ENCODE data around the gene TNFAIP2. TPM values are rescaled to one million over a fixed set of nuclear protein-coding genes. Genes with fewer than 3 reads are reported as not detected.
"Not testable (repeated sequence)": the region's sequence is repeated elsewhere in the genome, so short reads cannot be mapped to it uniquely, and the experiment has no call there.

TNFAIP2 gene
- total RNA-seq, 1 donor from 2014 or later, result 5.3 TPM

DNA sequence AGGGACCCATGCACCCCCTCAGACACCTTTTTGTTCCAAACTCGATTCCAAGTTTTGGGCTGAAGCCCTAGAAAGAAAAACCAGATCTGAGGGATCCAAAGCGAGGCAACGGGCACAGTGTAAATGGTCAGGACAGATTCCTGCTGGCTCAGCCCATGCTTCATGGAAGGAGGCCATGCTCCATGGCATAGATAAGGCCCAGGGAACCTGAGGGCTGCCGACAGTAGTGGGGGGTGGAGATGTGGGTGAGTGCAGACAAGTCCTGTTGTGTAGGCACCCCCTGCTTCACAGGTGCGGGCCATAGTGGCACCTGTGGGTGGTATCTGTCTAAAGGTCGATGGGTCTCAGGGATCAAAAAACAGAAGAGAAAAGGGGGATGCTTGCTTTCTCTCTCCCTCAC, 42.1 kb downstream of the TNFAIP2 start:
- no peak overlapping the region for H3K4me3 ChIP-seq (ENCODE audit: low read depth, low read length)
- TF ChIP-seq, protein P1, sequence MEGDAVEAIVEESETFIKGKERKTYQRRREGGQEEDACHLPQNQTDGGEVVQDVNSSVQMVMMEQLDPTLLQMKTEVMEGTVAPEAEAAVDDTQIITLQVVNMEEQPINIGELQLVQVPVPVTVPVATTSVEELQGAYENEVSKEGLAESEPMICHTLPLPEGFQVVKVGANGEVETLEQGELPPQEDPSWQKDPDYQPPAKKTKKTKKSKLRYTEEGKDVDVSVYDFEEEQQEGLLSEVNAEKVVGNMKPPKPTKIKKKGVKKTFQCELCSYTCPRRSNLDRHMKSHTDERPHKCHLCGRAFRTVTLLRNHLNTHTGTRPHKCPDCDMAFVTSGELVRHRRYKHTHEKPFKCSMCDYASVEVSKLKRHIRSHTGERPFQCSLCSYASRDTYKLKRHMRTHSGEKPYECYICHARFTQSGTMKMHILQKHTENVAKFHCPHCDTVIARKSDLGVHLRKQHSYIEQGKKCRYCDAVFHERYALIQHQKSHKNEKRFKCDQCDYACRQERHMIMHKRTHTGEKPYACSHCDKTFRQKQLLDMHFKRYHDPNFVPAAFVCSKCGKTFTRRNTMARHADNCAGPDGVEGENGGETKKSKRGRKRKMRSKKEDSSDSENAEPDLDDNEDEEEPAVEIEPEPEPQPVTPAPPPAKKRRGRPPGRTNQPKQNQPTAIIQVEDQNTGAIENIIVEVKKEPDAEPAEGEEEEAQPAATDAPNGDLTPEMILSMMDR (IDR thresholded peaks at IDR 0.05; ENCODE audit: insufficient read depth, low read length, severe bottlenecking), result no peak
- FAIRE-seq (no peak), DNase-seq (ENCODE audit: low read depth) (no peak)
- peaks cover 5% of the 10 kb centered on the region for H3K27me3 ChIP-seq (ENCODE audit: control insufficient read depth, insufficient read depth, low read length)
- no peaks in the 10 kb centered on the region for H3K36me3 ChIP-seq (ENCODE audit: control insufficient read depth, insufficient read depth, low read length)

- Histone ChIP-seq H3K36me3 (ENCODE audit: control insufficient read depth, insufficient read depth, low read length) (no peaks in the 10 kb centered on the region), H3K4me3 (ENCODE audit: low read depth, low read length) (no peak overlapping the region), H3K27me3 (ENCODE audit: control insufficient read depth, insufficient read depth, low read length) (no peaks in the 10 kb centered on the region)
- DNase-seq (ENCODE audit: low read depth) (no peak), FAIRE-seq (no peak)
- TF ChIP-seq, protein P1 (IDR thresholded peaks at IDR 0.05; ENCODE audit: insufficient read depth, low read length, severe bottlenecking), result no peak
Measured at GRCh38 chr14:103169954-103170353, 46.7 kb downstream of the TNFAIP2 start.

DNA sequence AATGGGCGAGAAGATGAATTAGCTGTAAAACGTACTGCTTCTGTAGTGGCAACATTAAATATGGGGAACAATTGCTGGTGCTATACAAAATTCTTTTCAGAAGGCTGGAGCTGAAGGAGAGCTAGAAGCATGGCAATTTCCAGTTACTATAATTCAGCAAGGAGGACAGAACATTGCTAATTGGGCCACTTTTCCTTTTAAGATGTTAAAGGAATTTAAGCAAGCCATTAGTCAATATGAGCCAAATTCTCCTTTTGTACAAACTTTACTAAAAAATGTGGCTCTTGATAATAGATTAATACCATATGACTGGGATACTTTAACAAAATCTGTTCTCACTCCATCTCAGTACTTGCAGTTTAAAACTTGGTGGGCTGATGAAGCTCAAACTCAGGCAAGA, 47.9 kb downstream of the TNFAIP2 start:
- not testable (repeated sequence) for H3K4me3 ChIP-seq (ENCODE audit: low read depth, low read length); DNase-seq (ENCODE audit: low read depth); H3K36me3 ChIP-seq (ENCODE audit: control insufficient read depth, insufficient read depth, low read length); H3K27me3 ChIP-seq (ENCODE audit: control insufficient read depth, insufficient read depth, low read length); FAIRE-seq

- H3K4me3 ChIP-seq (ENCODE audit: low read depth, low read length), result no peak overlapping the region
- TF ChIP-seq, protein P1 (IDR thresholded peaks at IDR 0.05; ENCODE audit: insufficient read depth, low read length, severe bottlenecking), result no peak
- H3K27me3 ChIP-seq (ENCODE audit: control insufficient read depth, insufficient read depth, low read length), result no peaks in the 10 kb centered on the region
- FAIRE-seq (no peak), DNase-seq (ENCODE audit: low read depth) (peak; percentile 29)
- no peaks in the 10 kb centered on the region for H3K36me3 ChIP-seq (ENCODE audit: control insufficient read depth, insufficient read depth, low read length)
Measured at GRCh38 chr14:103172921-103173320, 49.7 kb downstream of the TNFAIP2 start.

- DNase-seq (ENCODE audit: low read depth); H3K27me3 ChIP-seq (ENCODE audit: control insufficient read depth, insufficient read depth, low read length); FAIRE-seq: not testable (repeated sequence)
Measured at GRCh38 chr14:103173887-103174286, 50.6 kb downstream of the TNFAIP2 start.

GRCh38 chr14:103176176-103176575, 52.9 kb downstream of the TNFAIP2 start:
- FAIRE-seq; H3K4me3 ChIP-seq (ENCODE audit: low read depth, low read length): not testable (repeated sequence)

More at GRCh38 chr14:103173887-103174286, 50.6 kb downstream of the TNFAIP2 start:
- H3K4me3 ChIP-seq (ENCODE audit: low read depth, low read length); H3K36me3 ChIP-seq (ENCODE audit: control insufficient read depth, insufficient read depth, low read length): not testable (repeated sequence)

GRCh38 chr14:103177376-103177775, 54.1 kb downstream of the TNFAIP2 start:
- FAIRE-seq, result no peak

More at GRCh38 chr14:103176176-103176575, 52.9 kb downstream of the TNFAIP2 start:
- DNase-seq (ENCODE audit: low read depth); H3K27me3 ChIP-seq (ENCODE audit: control insufficient read depth, insufficient read depth, low read length); H3K36me3 ChIP-seq (ENCODE audit: control insufficient read depth, insufficient read depth, low read length): not testable (repeated sequence)

More at GRCh38 chr14:103177376-103177775, 54.1 kb downstream of the TNFAIP2 start:
- Histone ChIP-seq H3K36me3 (ENCODE audit: control insufficient read depth, insufficient read depth, low read length) (no peaks in the 10 kb centered on the region), H3K4me3 (ENCODE audit: low read depth, low read length) (no peak overlapping the region), H3K27me3 (ENCODE audit: control insufficient read depth, insufficient read depth, low read length) (no peaks in the 10 kb centered on the region)
- no peak for DNase-seq (ENCODE audit: low read depth)
- TF ChIP-seq, protein P1 (IDR thresholded peaks at IDR 0.05; ENCODE audit: insufficient read depth, low read length, severe bottlenecking), result no peak

All from bronchial epithelial cell (primary cell).